ENCODE data around the gene INPP4B. TPM values are rescaled to one million over a fixed set of nuclear protein-coding genes. Genes with fewer than 3 reads are reported as not detected.

Gene INPP4B
- total and polyA plus RNA-seq, 3 donors from 2014 or later, result 23.2 to 64.5 (median 55.2) TPM

GRCh38 chr4:142407596-142407995, 438.5 kb downstream of the INPP4B start:
- TF ChIP-seq, protein P1, sequence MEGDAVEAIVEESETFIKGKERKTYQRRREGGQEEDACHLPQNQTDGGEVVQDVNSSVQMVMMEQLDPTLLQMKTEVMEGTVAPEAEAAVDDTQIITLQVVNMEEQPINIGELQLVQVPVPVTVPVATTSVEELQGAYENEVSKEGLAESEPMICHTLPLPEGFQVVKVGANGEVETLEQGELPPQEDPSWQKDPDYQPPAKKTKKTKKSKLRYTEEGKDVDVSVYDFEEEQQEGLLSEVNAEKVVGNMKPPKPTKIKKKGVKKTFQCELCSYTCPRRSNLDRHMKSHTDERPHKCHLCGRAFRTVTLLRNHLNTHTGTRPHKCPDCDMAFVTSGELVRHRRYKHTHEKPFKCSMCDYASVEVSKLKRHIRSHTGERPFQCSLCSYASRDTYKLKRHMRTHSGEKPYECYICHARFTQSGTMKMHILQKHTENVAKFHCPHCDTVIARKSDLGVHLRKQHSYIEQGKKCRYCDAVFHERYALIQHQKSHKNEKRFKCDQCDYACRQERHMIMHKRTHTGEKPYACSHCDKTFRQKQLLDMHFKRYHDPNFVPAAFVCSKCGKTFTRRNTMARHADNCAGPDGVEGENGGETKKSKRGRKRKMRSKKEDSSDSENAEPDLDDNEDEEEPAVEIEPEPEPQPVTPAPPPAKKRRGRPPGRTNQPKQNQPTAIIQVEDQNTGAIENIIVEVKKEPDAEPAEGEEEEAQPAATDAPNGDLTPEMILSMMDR (IDR thresholded peaks at IDR 0.05), result no peak
- TF ChIP-seq POLR2A (IDR thresholded peaks at IDR 0.05), result no peak
- Histone ChIP-seq H3K4me1 (no peaks in the 10 kb centered on the region), H3K36me3 (ENCODE audit: low read depth, missing control alignments) (no peaks in the 10 kb centered on the region), H3K9me3 (no peaks in the 10 kb centered on the region), H3K27ac (no peak overlapping the region), H3K4me3 (no peak overlapping the region), H3K27me3 (no peaks in the 10 kb centered on the region)
- WGBS, 2 donors, result 53 to 56% methylated on average over 2 of the region's 2 CpGs
- no peak for DNase-seq
- intact Hi-C loops (cut with DNase I; ENCODE audit: low total_unique reads), result no loop called here

DNA sequence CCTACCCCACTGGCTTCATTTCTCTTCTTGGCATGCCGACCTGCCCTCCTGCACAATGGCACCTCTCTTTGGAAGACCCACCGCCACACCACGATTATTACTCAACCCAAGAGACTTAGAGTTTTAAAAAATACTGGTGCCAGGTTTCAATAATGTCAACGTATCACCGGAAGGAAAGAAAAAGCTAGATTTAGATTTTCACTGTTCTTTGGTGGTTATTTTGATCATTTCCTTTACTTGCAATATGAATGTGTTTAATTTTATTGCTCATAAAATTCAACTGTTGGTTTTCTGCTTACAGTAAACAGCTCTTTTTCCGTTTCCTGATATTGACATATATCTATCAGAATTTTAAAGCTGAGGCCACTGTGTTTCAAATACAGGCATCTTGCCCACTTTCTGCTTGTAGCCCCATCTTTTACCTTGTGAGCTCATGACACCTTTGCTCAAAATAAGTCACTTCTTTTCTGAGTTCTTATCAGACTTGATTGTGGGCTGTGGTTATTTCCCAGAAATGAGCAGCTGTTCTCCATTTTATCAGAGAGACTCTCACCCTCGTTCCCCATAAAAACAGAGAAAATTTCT, 439.1 kb downstream of the INPP4B start:
- no peak overlapping the region for H3K27ac ChIP-seq
- H3K27me3 ChIP-seq, result no peaks in the 10 kb centered on the region
- intact Hi-C loops (cut with DNase I; ENCODE audit: low total_unique reads), result no loop called here
- DNase-seq, result no peak
- H3K9me3 ChIP-seq, result no peaks in the 10 kb centered on the region
- TF ChIP-seq, protein P1 (IDR thresholded peaks at IDR 0.05), result no peak
- no peak for TF ChIP-seq POLR2A (IDR thresholded peaks at IDR 0.05)
- no peaks in the 10 kb centered on the region for H3K36me3 ChIP-seq (ENCODE audit: low read depth, missing control alignments)
- H3K4me1 ChIP-seq, result no peaks in the 10 kb centered on the region
- H3K4me3 ChIP-seq, result no peak overlapping the region
- 58 to 63% methylated on average over 7 of the region's 7 CpGs for WGBS, 2 donors

DNA sequence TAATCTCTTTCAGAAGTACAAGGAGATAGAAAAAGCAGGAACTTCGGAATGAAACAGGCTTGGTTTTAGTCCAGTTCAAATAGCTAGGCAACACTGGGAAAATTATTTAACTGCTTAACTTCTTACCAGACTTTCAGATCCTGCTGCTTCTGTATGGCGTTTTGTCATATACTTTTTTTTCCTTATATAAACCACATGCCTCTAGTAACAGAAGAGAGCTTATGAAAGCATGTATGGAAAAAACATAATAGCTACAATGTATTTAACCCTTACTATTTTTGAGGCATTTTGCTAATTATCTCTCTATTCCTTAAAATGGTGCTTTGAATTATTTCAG, 439.6 kb downstream of the INPP4B start:
- DNase-seq, result no peak
- Histone ChIP-seq H3K27ac (peak overlapping the region in 1 of 2 donors; percentile 76), H3K4me3 (no peak overlapping the region), H3K36me3 (ENCODE audit: low read depth, missing control alignments) (no peaks in the 10 kb centered on the region), H3K27me3 (no peaks in the 10 kb centered on the region), H3K4me1 (no peaks in the 10 kb centered on the region), H3K9me3 (no peaks in the 10 kb centered on the region)
- TF ChIP-seq, protein P1 (IDR thresholded peaks at IDR 0.05), result no peak
- TF ChIP-seq POLR2A (IDR thresholded peaks at IDR 0.05), result no peak
- 25 to 29% methylated on average over 2 of the region's 2 CpGs for WGBS, 2 donors
- intact Hi-C loops (cut with DNase I; ENCODE audit: low total_unique reads), result no loop called here

GRCh38 chr4:142405695-142406498, 440.2 kb downstream of the INPP4B start:
- TF ChIP-seq, protein P1 (IDR thresholded peaks at IDR 0.05), result no peak
- TF ChIP-seq POLR2A (IDR thresholded peaks at IDR 0.05), result no peak
- 18 to 22% methylated on average over 5 of the region's 5 CpGs for WGBS, 2 donors

More at GRCh38 chr4:142405695-142406498, 440.2 kb downstream of the INPP4B start:
- no peaks in the 10 kb centered on the region for H3K9me3 ChIP-seq
- H3K36me3 ChIP-seq (ENCODE audit: low read depth, missing control alignments), result no peaks in the 10 kb centered on the region
- H3K27me3 ChIP-seq, result no peaks in the 10 kb centered on the region
- DNase-seq, result no peak
- H3K4me3 ChIP-seq, result peak overlapping the region in 1 of 2 donors; percentile 54
- peak overlapping the region; percentile 23 to 76 for H3K27ac ChIP-seq
- intact Hi-C loops (cut with DNase I; ENCODE audit: low total_unique reads), result no loop called here
- no peaks in the 10 kb centered on the region for H3K4me1 ChIP-seq

All from testis (tissue), 3 donors.